ENCODE data around the gene MDH1B.
A peak's percentile ranks its signal among the peaks of the same experiment; 100 is the strongest.

The MDH1B gene

GRCh38 chr2:206776432-206776831, 11.3 kb upstream of the MDH1B start:
- Histone ChIP-seq H4K20me1 (ENCODE audit: low read depth, low read length) (no peaks in the 10 kb centered on the region), H3K36me3 (ENCODE audit: low read length) (peaks cover 82% of the 10 kb centered on the region)
- TF ChIP-seq EZH2phosphoT487 (conservative IDR thresholded peaks at IDR 0.05; ENCODE audit: low read length) (no peak), CTCF (IDR thresholded peaks at IDR 0.05; ENCODE audit: insufficient read depth, low read length, poor library complexity, severe bottlenecking) (no peak)

GRCh38 chr2:206774871-206775270, 9.7 kb upstream of the MDH1B start:
- Histone ChIP-seq H3K36me3 (ENCODE audit: low read length) (peaks cover 78% of the 10 kb centered on the region), H3F3A (ENCODE audit: insufficient read depth) (no peaks in the 10 kb centered on the region)
- TF ChIP-seq EZH2phosphoT487 (conservative IDR thresholded peaks at IDR 0.05; ENCODE audit: low read length) = no peak
- TF ChIP-seq CTCF (IDR thresholded peaks at IDR 0.05; ENCODE audit: insufficient read depth, low read length, poor library complexity, severe bottlenecking) = no peak

More at GRCh38 chr2:206776432-206776831, 11.3 kb upstream of the MDH1B start:
- no peak overlapping the region for H2AFZ ChIP-seq (ENCODE audit: low read depth, low read length, severe bottlenecking)
- H3K27ac ChIP-seq (ENCODE audit: low read depth, low read length) = no peak overlapping the region
- no peak overlapping the region for H3K9ac ChIP-seq (ENCODE audit: low read length)
- H3K4me2 ChIP-seq (ENCODE audit: low read depth, low read length, poor library complexity, severe bottlenecking) = no peak overlapping the region
- H3K9me2 ChIP-seq (replicated peaks; ENCODE audit: insufficient read depth, low read length) = no peaks in the 10 kb centered on the region
- no peaks in the 10 kb centered on the region for H3K27me3 ChIP-seq (ENCODE audit: low read length)
- H3F3A ChIP-seq (ENCODE audit: insufficient read depth) = no peaks in the 10 kb centered on the region
- H3K4me3 ChIP-seq (ENCODE audit: insufficient read depth, low read length, poor library complexity, severe bottlenecking) = no peak overlapping the region
- H3K79me2 ChIP-seq (ENCODE audit: insufficient read depth, low read length) = peaks cover 31% of the 10 kb centered on the region
- no peaks in the 10 kb centered on the region for H3K9me3 ChIP-seq (ENCODE audit: insufficient read depth, low read length)

DNA sequence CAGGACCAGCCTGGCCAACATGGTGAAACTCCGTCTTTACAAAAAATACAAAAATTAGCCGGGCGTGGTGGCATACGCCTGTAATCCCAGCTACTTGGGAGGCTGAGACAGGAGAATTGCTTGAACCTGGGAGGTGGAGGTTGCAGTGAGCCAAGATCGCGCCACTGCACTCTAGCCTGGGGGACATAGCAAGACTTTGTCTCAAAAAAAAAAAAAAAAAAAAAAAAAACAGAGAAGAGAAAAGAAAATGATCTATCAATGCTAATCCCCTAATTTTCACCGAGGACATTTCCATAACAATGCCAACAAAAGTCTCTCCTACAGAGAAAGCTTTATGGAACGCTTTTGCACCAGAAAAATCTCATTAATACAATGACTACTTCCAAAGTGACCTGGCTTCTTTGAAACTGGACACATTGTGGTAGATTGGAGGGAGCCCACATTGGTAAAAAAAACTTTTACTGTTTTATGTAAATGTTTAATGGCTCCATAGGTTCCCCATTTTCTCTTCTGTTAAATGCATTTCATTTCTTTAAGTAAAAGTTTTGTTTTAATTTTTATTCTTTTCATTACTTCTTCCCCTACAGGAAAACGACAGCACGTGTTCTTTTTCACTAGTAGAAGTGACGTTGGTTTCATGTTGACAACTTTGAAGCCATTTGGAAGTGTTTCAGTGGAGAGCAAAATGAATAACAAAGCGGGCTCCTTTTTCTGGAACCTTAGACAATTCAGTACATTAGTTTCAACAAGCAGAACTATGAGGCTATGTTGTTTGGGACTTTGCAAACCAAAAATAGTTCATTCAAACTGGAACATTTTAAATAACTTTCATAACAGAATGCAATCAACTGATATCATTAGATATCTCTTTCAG, 1.2 kb upstream of the MDH1B start:
- no peaks in the 10 kb centered on the region for H3K27me3 ChIP-seq (ENCODE audit: low read length)
- H3K4me3 ChIP-seq (ENCODE audit: insufficient read depth, low read length, poor library complexity, severe bottlenecking) = peak overlapping the region; percentile 90
- no peaks in the 10 kb centered on the region for H3K9me3 ChIP-seq (ENCODE audit: insufficient read depth, low read length)
- peaks cover 34% of the 10 kb centered on the region for H3K79me2 ChIP-seq (ENCODE audit: insufficient read depth, low read length)
- H3K9ac ChIP-seq (ENCODE audit: low read length) = peak overlapping the region; percentile 83
- TF ChIP-seq CTCF (IDR thresholded peaks at IDR 0.05; ENCODE audit: insufficient read depth, low read length, poor library complexity, severe bottlenecking) = no peak
- TF ChIP-seq EZH2phosphoT487 (conservative IDR thresholded peaks at IDR 0.05; ENCODE audit: low read length) = no peak
- no peaks in the 10 kb centered on the region for H3K9me2 ChIP-seq (replicated peaks; ENCODE audit: insufficient read depth, low read length)
- no peak overlapping the region for H3K27ac ChIP-seq (ENCODE audit: low read depth, low read length)
- peak overlapping the region; percentile 89 for H2AFZ ChIP-seq (ENCODE audit: low read depth, low read length, severe bottlenecking)
- H3K4me2 ChIP-seq (ENCODE audit: low read depth, low read length, poor library complexity, severe bottlenecking) = peak overlapping the region; percentile 93
- H3F3A ChIP-seq (ENCODE audit: insufficient read depth) = no peaks in the 10 kb centered on the region
- no peaks in the 10 kb centered on the region for H4K20me1 ChIP-seq (ENCODE audit: low read depth, low read length)
- H3K36me3 ChIP-seq (ENCODE audit: low read length) = peaks cover 11% of the 10 kb centered on the region; the same call in 1 of the 2 replicates

More at GRCh38 chr2:206774871-206775270, 9.7 kb upstream of the MDH1B start:
- Histone ChIP-seq H3K4me2 (ENCODE audit: low read depth, low read length, poor library complexity, severe bottlenecking) (no peak overlapping the region), H3K9ac (ENCODE audit: low read length) (no peak overlapping the region), H3K9me2 (replicated peaks; ENCODE audit: insufficient read depth, low read length) (no peaks in the 10 kb centered on the region), H3K4me3 (ENCODE audit: insufficient read depth, low read length, poor library complexity, severe bottlenecking) (no peak overlapping the region), H4K20me1 (ENCODE audit: low read depth, low read length) (no peaks in the 10 kb centered on the region), H3K9me3 (ENCODE audit: insufficient read depth, low read length) (no peaks in the 10 kb centered on the region), H3K79me2 (ENCODE audit: insufficient read depth, low read length) (peaks cover 31% of the 10 kb centered on the region), H3K27ac (ENCODE audit: low read depth, low read length) (no peak overlapping the region), H3K27me3 (ENCODE audit: low read length) (no peaks in the 10 kb centered on the region), H2AFZ (ENCODE audit: low read depth, low read length, severe bottlenecking) (no peak overlapping the region)

All from SU-DHL-6 (cell line).